ENCODE measurements around the gene KLHL2. TPM values are rescaled to one million over a fixed set of nuclear protein-coding genes. Genes with fewer than 3 reads are reported as not detected.

KLHL2 gene
- total and polyA plus RNA-seq, 2 of the 13 experiments (the other 11 are each of a cell fraction or from before 2014, with no cell fraction given): 9.2 to 17.6 TPM

DNA sequence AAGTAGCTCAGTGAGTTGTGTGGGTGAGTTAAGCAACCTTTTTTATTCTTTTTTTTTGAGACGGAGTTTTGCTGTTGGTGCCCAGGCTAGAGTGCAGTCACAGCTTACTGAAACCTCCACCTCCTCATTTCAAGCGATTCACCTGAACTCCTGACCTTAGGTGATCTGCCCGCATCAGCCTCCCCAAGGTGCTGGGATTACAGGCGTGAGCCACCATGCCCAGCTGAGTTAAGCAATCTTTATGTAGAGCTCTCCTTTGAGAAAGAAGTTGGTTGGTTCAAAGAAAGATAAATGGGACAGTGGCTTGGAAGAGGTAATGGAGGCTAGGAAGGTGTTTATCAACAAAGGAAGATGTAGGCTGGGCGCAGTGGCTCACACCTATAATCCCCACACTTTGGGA, 123.3 kb downstream of the KLHL2 start:
- POLR2A ChIA-PET: interaction anchor here (0.8 kb wide), 1 partner anchor 49 kb away, joined by 3 read pairs; the partner anchor contains the start of gene CPE
- in situ Hi-C loops (cut with HindIII; ENCODE audit: extremely low pct_ligation_motif_present, low pct_unique_long_range_greater_than_20kb) (no loop called here), intact Hi-C loops (cut with micrococcal nuclease; ENCODE audit: unreplicated experiment) (no loop called here)
- CTCF ChIA-PET (ENCODE audit: low intra/inter-chr PET ratio, low total read pairs): no interaction called here
- no peak for DNase-seq (ENCODE audit: low spot score)
- ATAC-seq: no peak
- Histone ChIP-seq H3K79me2 (ENCODE audit: insufficient read depth, low read length) (peaks cover 89% of the 10 kb centered on the region), H4K20me1 (ENCODE audit: insufficient read depth, low read length) (peaks cover 70% of the 10 kb centered on the region), H2AFZ (ENCODE audit: low read length) (no peak overlapping the region), H3K9ac (ENCODE audit: insufficient read depth, low read depth, low read length) (peak overlapping the region; percentile 96), H3K27me3 (ENCODE audit: control insufficient read depth in 1 of 2, insufficient read depth in 2 of 2, low read length in 2 of 2) (peaks cover 0 to 5% of the 10 kb centered on the region in 2 experiments; a peak in 1 of 5 replicates), H3K4me3 (replicated peaks in 1 of 3; ENCODE audit: insufficient read depth in 1 of 3, low read depth in 2 of 3, low read length in 3 of 3) (peak overlapping the region; percentile 77 to 96 (median 78)), H3K27ac (ENCODE audit: extremely low read length, insufficient read depth, low read length) (peak overlapping the region; percentile 16), H3K4me1 (ENCODE audit: insufficient read depth, low read length) (peaks cover 62% of the 10 kb centered on the region), H3K4me2 (ENCODE audit: low read depth, low read length) (peak overlapping the region; percentile 88), H3K9me3 (ENCODE audit: low read length) (no peaks in the 10 kb centered on the region), H3K36me3 (replicated peaks in 1 of 2; ENCODE audit: control insufficient read depth in 1 of 2, insufficient read depth in 2 of 2, low read length in 2 of 2) (peaks cover 0 to 35% of the 10 kb centered on the region in 2 experiments; a peak in 4 of 5 replicates)
- WGBS (ENCODE audit: low lambda C conversion rate): 39% methylated on average over 5 of the region's 5 CpGs
- TF ChIP-seq CEBPG (CRISPR knock-in tag; IDR thresholded peaks at IDR 0.05): peak; percentile 24; the same call in 1 of the 2 replicates
- peak; percentile 20; the same call in 1 of the 2 replicates for TF ChIP-seq ZNF460 (CRISPR knock-in tag; IDR thresholded peaks at IDR 0.05; ENCODE audit: borderline replicate concordance)
- no peak for TF ChIP-seq BCL6 (CRISPR knock-in tag; IDR thresholded peaks at IDR 0.05)
- TF ChIP-seq ARNT (IDR thresholded peaks at IDR 0.05): no peak
- TF ChIP-seq SRSF1 (optimal IDR thresholded peaks at IDR 0.05; ENCODE audit: low read depth, low read length): no peak
- 0 out of 2 replicates have a peak, but pooled peaks have one; percentile 9 for TF ChIP-seq ONECUT2 (CRISPR knock-in tag; IDR thresholded peaks at IDR 0.05)
- peak; percentile 21; the same call in 1 of the 2 replicates for TF ChIP-seq MLLT10 (CRISPR knock-in tag; IDR thresholded peaks at IDR 0.05)
- 0 out of 2 replicates have a peak, but pooled peaks have one; percentile 29 for TF ChIP-seq TAF1 (CRISPR knock-in tag; IDR thresholded peaks at IDR 0.05)
- TF ChIP-seq SP2 (CRISPR knock-in tag; IDR thresholded peaks at IDR 0.05): no peak
- 0 out of 2 replicates have a peak, but pooled peaks have one; percentile 18 for TF ChIP-seq ARID4A (CRISPR knock-in tag; IDR thresholded peaks at IDR 0.05; ENCODE audit: borderline replicate concordance)
- no peak for TF ChIP-seq ZNF839 (CRISPR knock-in tag; IDR thresholded peaks at IDR 0.05; ENCODE audit: borderline replicate concordance)
- FAIRE-seq: no peak
- BruUV-seq (replicated peaks): no TSS peak
